ENCODE data around the gene GCM1. TPM values are rescaled to one million over a fixed set of nuclear protein-coding genes. Genes with fewer than 3 reads are reported as not detected.

The GCM1 gene
- polyA plus RNA-seq, 1 experiment, result not detected

DNA sequence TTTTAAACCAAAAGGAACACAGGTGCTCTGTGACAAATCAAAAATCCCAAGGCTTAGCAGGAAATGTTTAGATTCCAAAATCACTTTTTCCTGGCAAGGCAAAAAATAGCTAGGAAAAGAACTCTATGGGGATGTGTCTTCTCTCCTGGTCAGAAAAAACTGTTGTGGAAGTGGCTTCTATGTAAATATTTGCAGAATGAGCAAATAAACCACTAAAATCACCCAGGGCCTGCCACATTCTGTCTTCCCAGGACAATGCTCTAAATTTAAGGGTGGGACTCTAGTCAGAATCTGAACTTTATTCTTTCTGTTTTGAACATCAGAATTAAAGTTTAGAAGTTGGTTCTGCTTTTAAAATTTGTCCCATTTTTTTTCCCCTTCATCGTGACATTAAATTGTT, 29.3 kb downstream of the GCM1 start:
- TF ChIP-seq, protein P1, sequence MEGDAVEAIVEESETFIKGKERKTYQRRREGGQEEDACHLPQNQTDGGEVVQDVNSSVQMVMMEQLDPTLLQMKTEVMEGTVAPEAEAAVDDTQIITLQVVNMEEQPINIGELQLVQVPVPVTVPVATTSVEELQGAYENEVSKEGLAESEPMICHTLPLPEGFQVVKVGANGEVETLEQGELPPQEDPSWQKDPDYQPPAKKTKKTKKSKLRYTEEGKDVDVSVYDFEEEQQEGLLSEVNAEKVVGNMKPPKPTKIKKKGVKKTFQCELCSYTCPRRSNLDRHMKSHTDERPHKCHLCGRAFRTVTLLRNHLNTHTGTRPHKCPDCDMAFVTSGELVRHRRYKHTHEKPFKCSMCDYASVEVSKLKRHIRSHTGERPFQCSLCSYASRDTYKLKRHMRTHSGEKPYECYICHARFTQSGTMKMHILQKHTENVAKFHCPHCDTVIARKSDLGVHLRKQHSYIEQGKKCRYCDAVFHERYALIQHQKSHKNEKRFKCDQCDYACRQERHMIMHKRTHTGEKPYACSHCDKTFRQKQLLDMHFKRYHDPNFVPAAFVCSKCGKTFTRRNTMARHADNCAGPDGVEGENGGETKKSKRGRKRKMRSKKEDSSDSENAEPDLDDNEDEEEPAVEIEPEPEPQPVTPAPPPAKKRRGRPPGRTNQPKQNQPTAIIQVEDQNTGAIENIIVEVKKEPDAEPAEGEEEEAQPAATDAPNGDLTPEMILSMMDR (IDR thresholded peaks at IDR 0.05; ENCODE audit: low read depth, low read length), result no peak
- Histone ChIP-seq H3K27me3 (ENCODE audit: control insufficient read depth, insufficient read depth, low read length) (peaks cover 11% of the 10 kb centered on the region), H3K9me3 (ENCODE audit: control insufficient read depth, insufficient read depth, low read length) (no peaks in the 10 kb centered on the region), H3K4me3 (ENCODE audit: low read depth, low read length) (no peak overlapping the region), H3K27ac (ENCODE audit: low read depth, low read length) (no peak overlapping the region)
- DNase-seq (ENCODE audit: low read depth, low spot score), result no peak
- ChIA-PET CTCF (no interaction called here), POLR2A (no interaction called here)

DNA sequence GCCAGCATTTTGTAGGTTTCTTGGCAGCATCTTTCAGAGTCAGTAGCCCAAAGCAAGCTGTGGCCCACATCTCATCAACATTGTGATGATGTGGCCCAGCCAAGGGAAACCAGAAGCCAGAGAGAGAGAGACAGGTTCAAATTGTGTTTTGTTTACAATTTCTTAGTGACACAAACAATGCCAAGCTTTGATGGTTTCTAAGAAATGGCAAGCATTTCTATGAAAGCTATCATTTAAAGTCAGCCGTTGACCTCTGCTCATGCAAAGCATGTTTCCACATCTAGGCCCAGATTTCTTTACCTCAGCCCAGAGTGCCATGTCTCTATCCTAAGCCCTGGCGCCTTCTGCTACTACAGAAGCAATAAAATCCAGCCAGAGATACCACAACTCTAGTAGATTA, 32.9 kb downstream of the GCM1 start:
- POLR2A ChIA-PET, result no interaction called here
- DNase-seq (ENCODE audit: low read depth, low spot score), result no peak
- TF ChIP-seq, protein P1 (IDR thresholded peaks at IDR 0.05; ENCODE audit: low read depth, low read length), result no peak

DNA sequence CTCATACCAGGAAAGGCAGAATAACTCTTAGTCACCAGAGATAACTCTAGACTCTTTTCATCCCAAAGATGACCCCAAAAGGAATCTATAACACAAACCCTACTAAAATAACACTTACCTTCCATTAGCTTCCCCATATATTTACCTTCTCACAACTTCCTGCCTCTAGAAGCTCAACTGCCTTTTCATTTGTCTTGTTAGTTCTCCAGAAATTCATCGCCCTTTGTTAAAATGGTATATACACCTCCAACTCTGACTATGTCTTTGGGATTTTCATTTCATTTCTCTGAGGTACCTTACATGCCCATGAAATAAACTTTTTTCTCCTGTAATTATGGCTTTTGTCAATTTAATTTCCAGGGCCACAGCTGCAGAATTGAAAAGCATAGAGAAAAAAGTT, 33.5 kb downstream of the GCM1 start:
- ChIA-PET POLR2A (no interaction called here), CTCF (interaction anchor here (0.5 kb wide), 1 partner anchor 8 kb away, joined by 3 read pairs; no protein-coding TSS in a partner anchor)
- Histone ChIP-seq H3K27me3 (ENCODE audit: control insufficient read depth, insufficient read depth, low read length) (peaks cover 14% of the 10 kb centered on the region), H3K9me3 (ENCODE audit: control insufficient read depth, insufficient read depth, low read length) (no peaks in the 10 kb centered on the region), H3K27ac (ENCODE audit: low read depth, low read length) (no peak overlapping the region), H3K4me3 (ENCODE audit: low read depth, low read length) (no peak overlapping the region)
- no peak for DNase-seq (ENCODE audit: low read depth, low spot score)
- TF ChIP-seq, protein P1 (IDR thresholded peaks at IDR 0.05; ENCODE audit: low read depth, low read length), result no peak

More for the DNA sequence above, 32.9 kb downstream of the GCM1 start:
- H3K27ac ChIP-seq (ENCODE audit: low read depth, low read length), result no peak overlapping the region
- no peak overlapping the region for H3K4me3 ChIP-seq (ENCODE audit: low read depth, low read length)
- H3K27me3 ChIP-seq (ENCODE audit: control insufficient read depth, insufficient read depth, low read length), result peaks cover 14% of the 10 kb centered on the region
- CTCF ChIA-PET, result no interaction called here
- H3K9me3 ChIP-seq (ENCODE audit: control insufficient read depth, insufficient read depth, low read length), result no peaks in the 10 kb centered on the region

DNA sequence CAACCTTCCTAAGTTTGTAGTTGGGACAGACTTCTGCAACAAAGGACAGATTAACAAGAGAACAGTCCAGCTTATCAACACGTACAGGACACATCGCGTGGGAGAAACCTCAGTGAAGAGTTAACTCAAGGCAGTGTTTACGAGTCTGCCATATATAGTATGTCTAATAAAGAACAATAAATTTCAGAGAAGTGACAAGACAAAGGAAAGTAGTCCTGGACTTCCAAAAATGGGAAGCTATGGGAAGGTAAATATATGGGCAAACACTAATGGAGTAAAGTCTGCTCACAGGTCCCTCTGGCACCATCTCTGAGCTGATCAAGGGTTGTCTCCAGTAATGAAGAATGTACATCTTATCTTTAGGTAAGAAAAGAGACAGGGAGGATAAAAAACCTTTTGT, 34.9 kb downstream of the GCM1 start:
- TF ChIP-seq, protein P1 (IDR thresholded peaks at IDR 0.05; ENCODE audit: low read depth, low read length), result no peak
- DNase-seq (ENCODE audit: low read depth, low spot score), result no peak
- POLR2A ChIA-PET, result interaction anchor here (0.9 kb wide), 1 partner anchor 246 kb away, joined by 3 read pairs; no protein-coding TSS in a partner anchor
- Histone ChIP-seq H3K4me3 (ENCODE audit: low read depth, low read length) (no peak overlapping the region), H3K27me3 (ENCODE audit: control insufficient read depth, insufficient read depth, low read length) (peaks cover 11% of the 10 kb centered on the region), H3K9me3 (ENCODE audit: control insufficient read depth, insufficient read depth, low read length) (no peaks in the 10 kb centered on the region), H3K27ac (ENCODE audit: low read depth, low read length) (no peak overlapping the region)
- CTCF ChIA-PET, result no interaction called here

DNA sequence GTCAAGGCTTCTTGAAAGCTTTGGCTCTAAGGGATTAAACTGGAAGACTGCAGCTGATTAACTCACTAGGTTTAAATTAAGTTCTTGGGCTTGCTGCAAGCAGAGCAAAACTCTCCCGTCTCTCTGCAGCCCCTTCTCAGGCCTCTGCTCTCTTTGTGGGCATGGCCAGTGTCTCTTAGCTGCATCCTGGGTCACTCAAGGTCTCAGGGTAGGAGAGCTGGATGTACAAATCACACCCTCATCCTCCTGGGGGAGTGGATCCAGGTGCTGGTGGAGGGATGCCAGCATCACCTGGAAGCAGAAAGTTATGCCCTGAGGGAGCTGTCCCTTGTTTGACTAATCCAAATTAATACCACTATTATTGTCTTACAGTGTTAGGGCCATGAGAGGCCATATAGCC, 35.8 kb downstream of the GCM1 start:
- Histone ChIP-seq H3K27me3 (ENCODE audit: control insufficient read depth, insufficient read depth, low read length) (peaks cover 11% of the 10 kb centered on the region), H3K4me3 (ENCODE audit: low read depth, low read length) (no peak overlapping the region), H3K27ac (ENCODE audit: low read depth, low read length) (no peak overlapping the region), H3K9me3 (ENCODE audit: control insufficient read depth, insufficient read depth, low read length) (no peaks in the 10 kb centered on the region)
- ChIA-PET POLR2A (no interaction called here), CTCF (no interaction called here)
- DNase-seq (ENCODE audit: low read depth, low spot score), result no peak
- TF ChIP-seq, protein P1 (IDR thresholded peaks at IDR 0.05; ENCODE audit: low read depth, low read length), result no peak
